GM21619 (cell line): ENCODE measurements around the gene FAM162B.
A peak's percentile ranks its signal among the peaks of the same experiment; 100 is the strongest.
"Not testable (repeated sequence)": the region's sequence is repeated elsewhere in the genome, so short reads cannot be mapped to it uniquely, and the experiment has no call there.

Source experiments
- ATAC-seq: cut with Tn5 transposase; IDR thresholded peaks from one replicate; pipeline ENCODE4 v1.9.1; 2021; ENCODE audit not compliant: unreplicated experiment

The FAM162B gene

GRCh38 chr6:116764961-116765841 lies at the start of gene FAM162B:
Gene FAM162B (minus strand): TSS chr6:116765719. CDS start chr6:116765576, 143 bp downstream.
- ATAC-seq: no peak

- no peak for ATAC-seq
These were observed 46.6 kb upstream of the FAM162B start for GRCh38 chr6:116812051-116812650.

- no peak for ATAC-seq
These were observed 36.5 kb upstream of the FAM162B start for GRCh38 chr6:116801971-116802370.

GRCh38 chr6:116799945-116800344 lies 34.4 kb upstream of the FAM162B start:
- no peak for ATAC-seq

GRCh38 chr6:116797585-116797984 lies 32.1 kb upstream of the FAM162B start:
- no peak for ATAC-seq

- no peak for ATAC-seq
These were observed 27.7 kb upstream of the FAM162B start for GRCh38 chr6:116793224-116793623.

- no peak for ATAC-seq
These were observed 18.3 kb upstream of the FAM162B start for GRCh38 chr6:116783852-116784251.

- ATAC-seq: peak; percentile 83
These were observed 14.2 kb upstream of the FAM162B start for GRCh38 chr6:116779573-116780164.

- no peak for ATAC-seq
These were observed 8.4 kb upstream of the FAM162B start for GRCh38 chr6:116773886-116774285.

- ATAC-seq: no peak
These were observed 6.9 kb upstream of the FAM162B start for GRCh38 chr6:116772450-116772849.

GRCh38 chr6:116767715-116768114 lies 2.2 kb upstream of the FAM162B start:
- ATAC-seq: no peak

GRCh38 chr6:116766506-116767176 lies 1.1 kb upstream of the FAM162B start:
- ATAC-seq: no peak

GRCh38 chr6:116764629-116764960 lies 924 bp downstream of the FAM162B start:
- ATAC-seq: no peak

GRCh38 chr6:116763906-116764628 lies 1.5 kb downstream of the FAM162B start:
- ATAC-seq: no peak

- no peak for ATAC-seq
These were observed 2.5 kb downstream of the FAM162B start for GRCh38 chr6:116763048-116763447.

- no peak for ATAC-seq
These were observed 3.3 kb downstream of the FAM162B start for GRCh38 chr6:116762235-116762634.

GRCh38 chr6:116761779-116762178 lies 3.7 kb downstream of the FAM162B start:
- ATAC-seq: no peak

GRCh38 chr6:116745176-116745575 lies 20.3 kb downstream of the FAM162B start:
- ATAC-seq: no peak

GRCh38 chr6:116741571-116741970 lies 23.9 kb downstream of the FAM162B start:
- no peak for ATAC-seq

- not testable (repeated sequence) for ATAC-seq
These were observed 25.0 kb downstream of the FAM162B start for GRCh38 chr6:116740486-116740885.

- ATAC-seq: no peak
These were observed 28.5 kb downstream of the FAM162B start for GRCh38 chr6:116737004-116737403.
